Measurements from ENCODE around the gene HACD4. TPM values are rescaled to one million over a fixed set of nuclear protein-coding genes. Genes with fewer than 3 reads are reported as not detected.

Gene HACD4
- total RNA-seq, 1 donor from 2014 or later: 0.72 TPM

Other genes starting within 250 kb of the HACD4 start
- gene IFNB1, start 46.3 kb upstream of the HACD4 start, total RNA-seq: not detected in 2 replicates
- not detected in 2 replicates for gene IFNW1, start 110.2 kb upstream of the HACD4 start, total RNA-seq
- gene IFNA21, start 135.0 kb upstream of the HACD4 start, total RNA-seq: not detected in 2 replicates
- gene IFNA4, start 155.9 kb upstream of the HACD4 start, total RNA-seq: not detected in 2 replicates
- gene IFNA7, start 170.6 kb upstream of the HACD4 start, total RNA-seq: not detected in 2 replicates
- gene IFNA10, start 175.5 kb upstream of the HACD4 start, total RNA-seq: not detected in 2 replicates
- gene IFNA16, start 185.7 kb upstream of the HACD4 start, total RNA-seq: not detected in 2 replicates
- not detected in 2 replicates for gene IFNA17, start 196.6 kb upstream of the HACD4 start, total RNA-seq
- gene IFNA14, start 208.4 kb upstream of the HACD4 start, total RNA-seq: not detected in 2 replicates